Right cardiac atrium (tissue), 5 donors: ENCODE measurements around the gene NGRN. TPM values are rescaled to one million over a fixed set of nuclear protein-coding genes. Genes with fewer than 3 reads are reported as not detected.

Experiments
- ATAC-seq, 2 donors: fragments of 200-7000 bp; cut with Tn5 transposase; one replicate each; pipeline versions ENCODE4 v1.8.0 to v1.9.1; 2020; ENCODE audit warnings: moderate library complexity in 2 of 2, mild to moderate bottlenecking in 1 of 2
- DNase-seq, 3 donors: peaks; one replicate each; pipeline ENCODE4 v3.0.0-alpha.2; 2020
- H3K27ac ChIP-seq: one replicate; pipeline ENCODE4 v1.5.1; 2013; ENCODE audit warnings: mild to moderate bottlenecking, low read length, control low read depth, moderate library complexity
- H3K27me3 ChIP-seq: one replicate; pipeline ENCODE4 v1.6.1; 2013; ENCODE audit not compliant: control insufficient read depth, insufficient read depth
- H3K4me1 ChIP-seq: one replicate; pipeline ENCODE4 v1.6.1; 2013; ENCODE audit warnings: low read length; ENCODE audit not compliant: control insufficient read depth, insufficient read depth
- H3K4me3 ChIP-seq: one replicate; pipeline ENCODE4 v1.5.1; 2013; ENCODE audit warnings: low read length, control low read depth
- H3K9me3 ChIP-seq: one replicate; pipeline ENCODE4 v1.6.1; 2013; ENCODE audit warnings: low read length; ENCODE audit not compliant: control insufficient read depth
- WGBS: extraction: QIAGEN DNeasy Blood & Tissue Kit; methylation state at CpG from one replicate; pipeline ENCODE4 v1.1.7; 2013; 5-methylcytosine and 5-hydroxymethylcytosine counted together
- intact Hi-C, 4 donors: fragments of 100-400 bp; cut with DNase I; formaldehyde crosslinking; loops; one replicate each; pipeline versions ENCODE4 v1.11.0 to v1.14.0; 2022 to 2023
- polyA plus RNA-seq: library from polyadenylated mRNA; stranded (reverse); fragments of 200-250 nt; gene quantifications from one replicate; pipeline ENCODE4 v1.2.3, GENCODE V29; 2013
- total RNA-seq, 4 donors: library from RNA; stranded (reverse); fragmentation: NEBNext Ultra II Directional; extraction: Animal tissue kit (Norgen Biotek cat#: 25700); gene quantifications; one replicate each; pipeline ENCODE4 v1.2.1, GENCODE V29; 2021
- donor health status: healthy with polysubstance abuse.
- donor health status: DM: no; HTN: yes; CAD: no.
- donor health status: DM: no; HTN: no; CAD: no.
- donor health status: DM: no; HTN: yes; CAD: no; lungs with severe emphysema.
- donor health status: DM: yes; HTN: yes; CAD: no.

The NGRN gene
- total and polyA plus RNA-seq, 5 donors = 135 to 163 (median 155) TPM

- no peak overlapping the region for H3K4me3 ChIP-seq
- no peak overlapping the region for H3K27ac ChIP-seq
- WGBS = 89% methylated on average over 38 of the region's 38 CpGs
- ATAC-seq = no peak
- intact Hi-C loops = no loop called here
- DNase-seq = peak in 1 of 3 donors; percentile 71
- peaks cover 2% of the 10 kb centered on the region for H3K4me1 ChIP-seq
- H3K27me3 ChIP-seq = no peaks in the 10 kb centered on the region
- no peaks in the 10 kb centered on the region for H3K9me3 ChIP-seq
These were observed 37.4 kb upstream of the NGRN start for GRCh38 chr15:90227816-90228772.

GRCh38 chr15:90228960-90229359 lies 36.5 kb upstream of the NGRN start:
- no peak for DNase-seq
- H3K4me3 ChIP-seq = no peak overlapping the region
- ATAC-seq = no peak
- no peaks in the 10 kb centered on the region for H3K9me3 ChIP-seq
- WGBS = 81% methylated on average over 15 of the region's 15 CpGs
- intact Hi-C loops = no loop called here
- no peaks in the 10 kb centered on the region for H3K27me3 ChIP-seq
- peaks cover 2% of the 10 kb centered on the region for H3K4me1 ChIP-seq
- H3K27ac ChIP-seq = no peak overlapping the region

DNA sequence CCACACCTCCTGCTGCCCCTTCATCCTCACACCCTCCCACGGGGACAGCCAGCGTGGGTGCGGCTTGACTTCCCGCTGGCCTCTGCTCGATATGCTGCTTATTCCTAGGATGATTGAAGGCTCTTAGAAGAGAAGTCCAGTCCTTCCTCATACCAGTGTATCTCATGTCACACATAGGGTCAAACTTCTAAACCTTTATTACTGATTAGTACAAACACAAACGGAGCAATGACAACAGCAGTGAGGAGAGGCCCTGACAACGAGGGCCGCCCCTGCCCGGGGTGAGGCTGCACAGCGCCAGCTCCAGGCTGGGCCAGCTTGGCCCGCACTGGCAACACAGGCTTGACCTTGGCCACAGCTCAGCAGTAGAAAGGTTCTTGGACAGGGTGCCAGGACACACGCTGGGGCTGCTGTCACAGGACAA lies 35.4 kb upstream of the NGRN start:
- ATAC-seq (peak; percentile 8 to 30), DNase-seq (peak; percentile 52 to 81 (median 77))
- no peak overlapping the region for H3K4me3 ChIP-seq
- peaks cover 2% of the 10 kb centered on the region for H3K4me1 ChIP-seq
- H3K9me3 ChIP-seq = no peaks in the 10 kb centered on the region
- peak overlapping the region; percentile 69 for H3K27ac ChIP-seq
- WGBS = 51% methylated on average over 12 of the region's 12 CpGs
- intact Hi-C loops = no loop called here
- H3K27me3 ChIP-seq = no peaks in the 10 kb centered on the region

DNA sequence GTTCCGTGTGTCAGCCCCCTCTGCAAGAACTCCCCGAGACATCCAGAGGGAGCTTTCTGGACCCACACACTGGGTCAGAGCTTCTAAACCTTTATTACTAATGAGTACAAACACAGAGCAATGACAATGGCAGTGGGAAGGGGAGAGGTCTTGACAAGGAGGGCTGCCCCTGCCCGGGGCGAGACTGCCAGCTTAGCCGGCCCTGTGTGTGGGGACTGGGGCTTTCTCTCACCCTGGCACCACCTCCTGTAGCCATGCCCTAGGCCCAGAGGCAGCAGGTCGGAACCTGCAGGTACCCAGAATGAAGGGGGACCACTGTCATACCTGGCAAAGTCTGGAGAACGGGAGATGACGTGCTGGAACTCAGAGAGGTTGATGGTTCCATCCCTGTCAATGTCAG lies 34.9 kb upstream of the NGRN start:
- intact Hi-C loops = no loop called here
- ATAC-seq = no peak
- Histone ChIP-seq H3K27ac (peak overlapping the region; percentile 69), H3K9me3 (no peaks in the 10 kb centered on the region), H3K27me3 (no peaks in the 10 kb centered on the region), H3K4me1 (peaks cover 2% of the 10 kb centered on the region), H3K4me3 (no peak overlapping the region)
- 86% methylated on average over 8 of the region's 8 CpGs for WGBS
- no peak for DNase-seq

DNA sequence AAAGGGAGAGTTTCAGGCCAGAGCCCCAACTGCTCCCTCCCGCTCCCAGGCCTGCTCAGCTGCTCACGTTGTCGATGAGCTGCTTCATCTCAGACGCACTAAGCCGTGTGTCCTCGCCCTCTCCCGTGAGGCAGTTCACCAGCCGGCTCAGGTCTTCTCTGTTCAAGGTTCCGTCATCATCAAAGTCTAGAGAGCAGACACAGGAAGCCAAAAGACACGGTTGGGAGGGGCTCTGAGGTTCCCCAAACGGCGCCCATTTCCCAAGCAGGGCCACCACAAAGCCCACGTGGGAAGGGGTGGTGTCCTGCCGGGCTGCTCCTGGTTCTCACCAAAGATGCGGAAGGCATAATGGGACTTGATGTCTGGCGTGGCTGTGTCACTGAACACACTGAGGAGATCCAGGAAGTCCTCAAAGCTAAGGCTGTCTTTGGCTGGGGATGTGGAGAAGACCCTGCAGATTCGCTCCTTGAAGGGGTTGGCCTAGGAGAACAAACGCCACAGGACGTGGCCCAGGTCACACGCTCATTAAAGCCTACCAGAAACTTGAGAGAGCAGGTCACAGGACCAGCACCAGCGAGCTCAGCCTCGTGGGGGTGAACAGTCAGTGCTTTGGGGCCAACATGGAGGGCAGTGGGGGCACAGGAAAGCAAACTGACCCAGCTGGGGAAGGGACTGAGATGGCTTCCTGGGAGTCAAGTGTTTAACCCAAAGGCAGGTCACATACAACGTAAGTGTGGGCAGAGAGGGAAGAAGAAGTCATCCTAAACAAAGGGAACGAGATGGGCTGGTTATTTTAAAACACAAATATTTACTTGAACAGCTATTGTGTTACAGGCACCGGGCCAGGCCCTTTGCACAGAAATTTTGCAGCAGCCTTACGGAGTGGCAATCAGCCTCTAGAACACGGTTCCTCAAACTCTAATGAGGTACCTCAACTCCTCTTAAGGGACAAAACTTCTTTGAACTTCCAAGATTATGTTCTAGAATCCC lies 34.1 kb upstream of the NGRN start:
- DNase-seq = no peak
- Histone ChIP-seq H3K4me3 (no peak overlapping the region), H3K4me1 (peaks cover 2% of the 10 kb centered on the region)

GRCh38 chr15:90232196-90232595 lies 33.3 kb upstream of the NGRN start:
- no peak for ATAC-seq
- DNase-seq = no peak
- Histone ChIP-seq H3K4me1 (peaks cover 2% of the 10 kb centered on the region), H3K27me3 (no peaks in the 10 kb centered on the region), H3K9me3 (no peaks in the 10 kb centered on the region), H3K4me3 (no peak overlapping the region), H3K27ac (no peak overlapping the region)
- intact Hi-C loops = no loop called here
- 90% methylated on average over 13 of the region's 13 CpGs for WGBS

More for the DNA sequence above, 34.1 kb upstream of the NGRN start:
- H3K9me3 ChIP-seq = no peaks in the 10 kb centered on the region
- H3K27ac ChIP-seq = no peak overlapping the region
- no peaks in the 10 kb centered on the region for H3K27me3 ChIP-seq
- WGBS = 70% methylated on average over 27 of the region's 27 CpGs
- ATAC-seq = no peak
- intact Hi-C loops = no loop called here

DNA sequence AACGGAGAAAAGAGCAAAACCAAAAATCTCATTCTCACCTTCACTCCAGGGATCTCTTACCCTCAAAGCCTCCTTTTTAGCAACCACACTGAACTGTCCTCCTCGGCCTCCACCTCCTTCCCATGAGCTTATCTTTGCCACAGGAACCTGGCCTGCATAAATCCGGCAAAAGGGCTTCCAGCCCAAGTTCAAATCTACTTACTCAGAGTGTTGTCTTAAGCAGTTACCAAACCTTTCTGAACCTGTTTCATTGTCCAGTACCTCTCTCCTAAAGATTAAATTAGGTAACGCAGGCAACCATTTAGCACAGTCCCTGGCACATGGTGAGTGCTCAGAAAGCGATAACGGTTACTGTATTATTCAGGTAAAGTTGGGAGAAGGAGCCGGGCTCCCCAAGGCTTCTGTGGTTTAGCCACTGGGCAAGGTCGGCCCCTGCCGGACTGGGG lies 32.5 kb upstream of the NGRN start:
- peak overlapping the region; percentile 78 for H3K27ac ChIP-seq
- no peaks in the 10 kb centered on the region for H3K27me3 ChIP-seq
- WGBS = 11% methylated on average over 9 of the region's 9 CpGs
- DNase-seq (no peak), ATAC-seq (no peak)
- peak overlapping the region; percentile 88 for H3K4me3 ChIP-seq
- intact Hi-C loops = no loop called here
- peaks cover 2% of the 10 kb centered on the region for H3K4me1 ChIP-seq
- H3K9me3 ChIP-seq = no peaks in the 10 kb centered on the region

- Histone ChIP-seq H3K9me3 (no peaks in the 10 kb centered on the region), H3K27ac (peak within 1 kb of the TSS; percentile 78), H3K4me1 (peaks cover 2% of the 10 kb centered on the region), H3K4me3 (peak within 1 kb of the TSS; percentile 88), H3K27me3 (no peaks in the 10 kb centered on the region)
- WGBS = under 1% methylated on average over 63 of the region's 63 CpGs
- DNase-seq = peak; percentile 98 to 99 (median 99)
- intact Hi-C loops = no loop called here
- peak; percentile 96 for ATAC-seq
These were observed 31.9 kb upstream of the NGRN start, which contains the start of gene CIB1 for GRCh38 chr15:90233387-90234095. Gene CIB1 (minus strand): TSS chr15:90233941. CDS start chr15:90233885, 56 bp downstream.

- intact Hi-C loops = no loop called here
- WGBS = 5% methylated on average over 49 of the region's 49 CpGs
- Histone ChIP-seq H3K4me3 (peak within 1 kb of the TSS; percentile 88), H3K27ac (peak within 1 kb of the TSS; percentile 78), H3K4me1 (peaks cover 2% of the 10 kb centered on the region), H3K27me3 (no peaks in the 10 kb centered on the region), H3K9me3 (no peaks in the 10 kb centered on the region)
- DNase-seq (no peak), ATAC-seq (no peak)
These were observed 31.1 kb upstream of the NGRN start, which contains the start of gene GDPGP1 for GRCh38 chr15:90234096-90234988. Gene GDPGP1 (plus strand): TSS chr15:90234209. CDS start chr15:90240909, 6,700 bp downstream.
